MG63 (cell line): ENCODE data around the gene TSFM. TPM values are rescaled to one million over a fixed set of nuclear protein-coding genes. Genes with fewer than 3 reads are reported as not detected.

Experiments used
- DNase-seq: peaks from one replicate; pipeline ENCODE4 v3.0.0-alpha.2; 2020
- H3K27me3 ChIP-seq: fragments of 250-450 bp; sonication (Bioruptor Pico); 2 replicates; pipeline ENCODE4 v1.5.1; 2020; ENCODE audit warnings: mild to moderate bottlenecking, moderate library complexity
- H3K36me3 ChIP-seq: fragments of 250-450 bp; sonication (Bioruptor Pico); 2 replicates; pipeline ENCODE4 v1.5.1; 2020; ENCODE audit warnings: mild to moderate bottlenecking, moderate library complexity
- H3K4me3 ChIP-seq: fragments of 250-450 bp; sonication (Bioruptor Pico); 2 replicates; pipeline ENCODE4 v1.5.1; 2020; ENCODE audit warnings: mild to moderate bottlenecking, moderate library complexity
- H3K9me3 ChIP-seq: fragments of 250-450 bp; sonication (Bioruptor Pico); 2 replicates; pipeline ENCODE4 v1.5.1; 2020; ENCODE audit warnings: mild to moderate bottlenecking, moderate library complexity
- total RNA-seq: library from RNA; depleted of rRNA; stranded (reverse); fragments of >200 nt; shearing (Covaris generic); gene quantifications from 2 replicates; pipeline ENCODE4 v1.2.3, GENCODE V29; 2014; ENCODE audit warnings: low replicate concordance

The TSFM gene
- total RNA-seq, 1 experiment from 2014 or later = 45.4 TPM

GRCh38 chr12:57783466-57783801 lies 847 bp downstream of the TSFM start:
- H3K27me3 ChIP-seq = no peaks in the 10 kb centered on the region

GRCh38 chr12:57783861-57784260 lies 1.3 kb downstream of the TSFM start:
- DNase-seq = no peak
- no peaks in the 10 kb centered on the region for H3K27me3 ChIP-seq

More at GRCh38 chr12:57783466-57783801, 847 bp downstream of the TSFM start:
- peaks cover 36% of the 10 kb centered on the region for H3K36me3 ChIP-seq
- DNase-seq = no peak
- H3K9me3 ChIP-seq = no peaks in the 10 kb centered on the region
- H3K4me3 ChIP-seq = peak overlapping the region; percentile 71

GRCh38 chr12:57793920-57794319 lies 11.3 kb downstream of the TSFM start:
- Histone ChIP-seq H3K9me3 (no peaks in the 10 kb centered on the region), H3K36me3 (peaks cover 64% of the 10 kb centered on the region), H3K4me3 (no peak overlapping the region), H3K27me3 (no peaks in the 10 kb centered on the region)
- DNase-seq = no peak

More at GRCh38 chr12:57783861-57784260, 1.3 kb downstream of the TSFM start:
- Histone ChIP-seq H3K9me3 (no peaks in the 10 kb centered on the region), H3K4me3 (peak overlapping the region; percentile 71), H3K36me3 (peaks cover 38% of the 10 kb centered on the region)

- peaks cover 69% of the 10 kb centered on the region for H3K36me3 ChIP-seq
Observed at GRCh38 chr12:57795354-57795753, 12.8 kb downstream of the TSFM start.

GRCh38 chr12:57796996-57797395 lies 14.4 kb downstream of the TSFM start:
- H3K4me3 ChIP-seq = no peak overlapping the region
- H3K9me3 ChIP-seq = no peaks in the 10 kb centered on the region
- peaks cover 75% of the 10 kb centered on the region for H3K36me3 ChIP-seq
- no peak for DNase-seq
- H3K27me3 ChIP-seq = no peaks in the 10 kb centered on the region

More at GRCh38 chr12:57795354-57795753, 12.8 kb downstream of the TSFM start:
- H3K27me3 ChIP-seq = no peaks in the 10 kb centered on the region
- H3K4me3 ChIP-seq = no peak overlapping the region
- no peaks in the 10 kb centered on the region for H3K9me3 ChIP-seq
- DNase-seq = no peak

GRCh38 chr12:57797933-57798332 lies 15.3 kb downstream of the TSFM start:
- no peak overlapping the region for H3K4me3 ChIP-seq
- no peaks in the 10 kb centered on the region for H3K9me3 ChIP-seq
- peaks cover 75% of the 10 kb centered on the region for H3K36me3 ChIP-seq
- no peak for DNase-seq
- no peaks in the 10 kb centered on the region for H3K27me3 ChIP-seq

GRCh38 chr12:57800965-57801364 lies 18.4 kb downstream of the TSFM start:
- H3K36me3 ChIP-seq = peaks cover 68% of the 10 kb centered on the region
- no peak overlapping the region for H3K4me3 ChIP-seq
- no peaks in the 10 kb centered on the region for H3K27me3 ChIP-seq
- DNase-seq = no peak
- no peaks in the 10 kb centered on the region for H3K9me3 ChIP-seq

GRCh38 chr12:57802607-57803006 lies 20.0 kb downstream of the TSFM start:
- no peaks in the 10 kb centered on the region for H3K9me3 ChIP-seq
- no peak for DNase-seq
- H3K36me3 ChIP-seq = peaks cover 56% of the 10 kb centered on the region
- no peaks in the 10 kb centered on the region for H3K27me3 ChIP-seq
- no peak overlapping the region for H3K4me3 ChIP-seq

- Histone ChIP-seq H3K27me3 (no peaks in the 10 kb centered on the region), H3K9me3 (no peaks in the 10 kb centered on the region), H3K4me3 (no peak overlapping the region), H3K36me3 (peaks cover 59% of the 10 kb centered on the region)
- DNase-seq = peak; percentile 45
Observed at GRCh38 chr12:57803319-57803893, 20.8 kb downstream of the TSFM start.

GRCh38 chr12:57806677-57807076 lies 24.1 kb downstream of the TSFM start:
- Histone ChIP-seq H3K4me3 (no peak overlapping the region), H3K9me3 (no peaks in the 10 kb centered on the region), H3K36me3 (peaks cover 44% of the 10 kb centered on the region), H3K27me3 (no peaks in the 10 kb centered on the region)
- no peak for DNase-seq

GRCh38 chr12:57807285-57807684 lies 24.7 kb downstream of the TSFM start:
- no peak overlapping the region for H3K4me3 ChIP-seq
- DNase-seq = no peak
- no peaks in the 10 kb centered on the region for H3K27me3 ChIP-seq
- peaks cover 39% of the 10 kb centered on the region for H3K36me3 ChIP-seq
- H3K9me3 ChIP-seq = no peaks in the 10 kb centered on the region

GRCh38 chr12:57808351-57808750 lies 25.8 kb downstream of the TSFM start:
- Histone ChIP-seq H3K4me3 (no peak overlapping the region), H3K9me3 (no peaks in the 10 kb centered on the region), H3K36me3 (peaks cover 28% of the 10 kb centered on the region), H3K27me3 (no peaks in the 10 kb centered on the region)
- no peak for DNase-seq

GRCh38 chr12:57809425-57809824 lies 26.8 kb downstream of the TSFM start:
- DNase-seq = no peak
- H3K4me3 ChIP-seq = no peak overlapping the region
- no peaks in the 10 kb centered on the region for H3K27me3 ChIP-seq
- H3K9me3 ChIP-seq = no peaks in the 10 kb centered on the region
- H3K36me3 ChIP-seq = peaks cover 17% of the 10 kb centered on the region

- Histone ChIP-seq H3K27me3 (no peaks in the 10 kb centered on the region), H3K4me3 (no peak overlapping the region), H3K9me3 (no peaks in the 10 kb centered on the region), H3K36me3 (peaks cover 17% of the 10 kb centered on the region)
- DNase-seq = no peak
Observed at GRCh38 chr12:57810450-57810849, 27.9 kb downstream of the TSFM start.

GRCh38 chr12:57811028-57811755 lies 28.6 kb downstream of the TSFM start:
- H3K36me3 ChIP-seq = peaks cover 17% of the 10 kb centered on the region
- no peaks in the 10 kb centered on the region for H3K9me3 ChIP-seq
- no peaks in the 10 kb centered on the region for H3K27me3 ChIP-seq
- DNase-seq = no peak
- no peak overlapping the region for H3K4me3 ChIP-seq

- Histone ChIP-seq H3K9me3 (no peaks in the 10 kb centered on the region), H3K36me3 (peaks cover 20% of the 10 kb centered on the region), H3K4me3 (no peak overlapping the region), H3K27me3 (no peaks in the 10 kb centered on the region)
- no peak for DNase-seq
Observed at GRCh38 chr12:57813111-57813970, 30.8 kb downstream of the TSFM start.
